NCI-H2029 (cell line): ENCODE results near the gene AXIN1.
"Not testable (repeated sequence)": the region's sequence is repeated elsewhere in the genome, so short reads cannot be mapped to it uniquely, and the experiment has no call there.

ENCODE experiments used
- DNase-seq: peaks from one replicate; lab custom pipeline; 2025; lab: John Stamatoyannopoulos, UW

The AXIN1 gene, protein sequence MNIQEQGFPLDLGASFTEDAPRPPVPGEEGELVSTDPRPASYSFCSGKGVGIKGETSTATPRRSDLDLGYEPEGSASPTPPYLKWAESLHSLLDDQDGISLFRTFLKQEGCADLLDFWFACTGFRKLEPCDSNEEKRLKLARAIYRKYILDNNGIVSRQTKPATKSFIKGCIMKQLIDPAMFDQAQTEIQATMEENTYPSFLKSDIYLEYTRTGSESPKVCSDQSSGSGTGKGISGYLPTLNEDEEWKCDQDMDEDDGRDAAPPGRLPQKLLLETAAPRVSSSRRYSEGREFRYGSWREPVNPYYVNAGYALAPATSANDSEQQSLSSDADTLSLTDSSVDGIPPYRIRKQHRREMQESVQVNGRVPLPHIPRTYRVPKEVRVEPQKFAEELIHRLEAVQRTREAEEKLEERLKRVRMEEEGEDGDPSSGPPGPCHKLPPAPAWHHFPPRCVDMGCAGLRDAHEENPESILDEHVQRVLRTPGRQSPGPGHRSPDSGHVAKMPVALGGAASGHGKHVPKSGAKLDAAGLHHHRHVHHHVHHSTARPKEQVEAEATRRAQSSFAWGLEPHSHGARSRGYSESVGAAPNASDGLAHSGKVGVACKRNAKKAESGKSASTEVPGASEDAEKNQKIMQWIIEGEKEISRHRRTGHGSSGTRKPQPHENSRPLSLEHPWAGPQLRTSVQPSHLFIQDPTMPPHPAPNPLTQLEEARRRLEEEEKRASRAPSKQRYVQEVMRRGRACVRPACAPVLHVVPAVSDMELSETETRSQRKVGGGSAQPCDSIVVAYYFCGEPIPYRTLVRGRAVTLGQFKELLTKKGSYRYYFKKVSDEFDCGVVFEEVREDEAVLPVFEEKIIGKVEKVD

DNA sequence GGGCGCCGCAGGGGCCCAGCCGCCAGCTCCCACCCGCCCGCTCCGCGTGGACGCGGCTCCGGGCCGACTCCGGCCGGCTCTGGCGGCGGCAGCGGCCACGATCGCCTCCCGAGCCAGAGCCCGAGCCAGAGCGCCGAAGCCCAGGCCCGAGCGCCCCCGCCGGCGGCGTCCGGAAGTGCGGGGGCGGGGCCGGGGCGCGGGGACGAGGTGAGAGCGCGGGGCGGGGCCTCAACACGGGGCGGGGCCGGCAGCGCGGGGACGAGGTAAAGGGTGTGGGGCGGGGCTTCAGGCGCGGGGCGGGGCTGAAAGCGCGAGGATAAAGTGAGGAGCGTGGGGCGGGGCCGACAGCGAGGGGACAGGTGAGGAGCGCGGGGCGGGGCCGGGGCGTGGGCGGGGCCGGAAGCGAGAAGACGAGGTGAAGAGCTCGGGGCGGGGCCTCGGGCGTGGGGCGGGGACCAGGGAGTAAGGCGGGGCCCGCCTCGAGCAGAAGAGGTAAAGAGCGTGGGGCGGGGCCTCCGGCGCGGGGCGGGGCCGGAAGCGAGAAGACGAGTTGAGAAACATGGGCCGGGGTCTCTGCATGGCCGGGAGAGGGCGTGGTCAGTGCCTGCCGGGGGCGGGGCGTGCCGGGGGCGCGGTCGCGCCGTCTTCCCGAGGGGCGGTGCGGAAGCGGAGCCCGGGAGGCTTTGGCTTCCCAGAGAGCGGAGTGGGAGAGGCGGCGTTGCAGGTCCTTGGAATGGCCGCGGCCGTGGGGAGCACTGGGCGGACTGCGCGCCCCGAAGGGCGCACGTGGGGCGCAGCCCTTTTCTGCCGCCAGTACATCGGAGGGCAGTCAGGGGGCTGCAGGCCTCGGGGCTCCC, at the start of gene AXIN1:
Gene AXIN1, minus strand, starts transcription at position 177 of the 857 bp plus-strand sequence. CDS start 5,698 bp downstream, outside the sequence.
- peak; percentile 97 for DNase-seq

DNA sequence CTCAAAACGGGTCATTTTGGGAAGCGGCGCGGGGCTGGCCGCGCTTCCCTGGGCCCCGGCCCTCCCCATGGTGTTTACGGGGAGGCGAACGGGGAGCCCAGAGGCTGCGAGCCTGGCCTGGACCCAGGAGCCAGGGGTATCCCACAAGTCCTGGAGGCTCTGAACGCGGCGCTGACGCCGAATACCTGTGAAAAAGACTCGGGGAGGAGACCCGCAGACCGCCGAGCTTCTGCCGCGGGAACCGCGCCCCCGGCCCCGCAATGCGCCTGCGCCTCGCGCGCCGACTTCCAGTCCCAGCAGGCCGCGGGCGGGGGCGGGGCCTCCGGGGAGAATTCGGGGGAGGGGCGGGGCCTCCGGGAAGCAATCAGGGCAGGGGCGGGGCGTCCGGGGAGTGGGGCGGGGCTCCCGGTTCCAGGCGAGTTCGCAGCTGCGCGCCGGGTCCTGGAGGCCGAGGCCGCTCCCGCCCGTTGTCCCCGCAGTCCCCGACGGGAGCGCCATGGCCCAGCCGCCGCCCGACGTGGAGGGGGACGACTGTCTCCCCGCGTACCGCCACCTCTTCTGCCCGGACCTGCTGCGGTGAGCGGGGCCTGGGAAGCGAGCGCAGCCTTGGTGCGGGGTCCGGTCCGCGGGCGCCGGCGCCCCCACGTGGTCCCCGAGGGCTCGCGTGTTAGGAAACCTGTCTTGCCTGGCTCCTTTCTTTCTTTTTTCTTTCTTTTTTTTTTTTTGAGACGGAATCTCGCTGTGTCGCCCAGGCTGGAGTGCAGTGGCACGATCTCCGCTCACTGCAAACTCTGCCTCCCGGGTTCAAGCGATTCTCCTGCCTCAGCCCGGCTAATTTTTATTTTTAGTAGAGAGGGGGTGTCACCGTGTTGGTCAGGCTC, 49.2 kb upstream of the AXIN1 start, which contains the start of gene DECR2:
Gene DECR2, plus strand, starts transcription at position 418 of the 881 bp plus-strand sequence. Its CDS starts 79 bp downstream, at position 497.
- DNase-seq: peak; percentile 85

DNA sequence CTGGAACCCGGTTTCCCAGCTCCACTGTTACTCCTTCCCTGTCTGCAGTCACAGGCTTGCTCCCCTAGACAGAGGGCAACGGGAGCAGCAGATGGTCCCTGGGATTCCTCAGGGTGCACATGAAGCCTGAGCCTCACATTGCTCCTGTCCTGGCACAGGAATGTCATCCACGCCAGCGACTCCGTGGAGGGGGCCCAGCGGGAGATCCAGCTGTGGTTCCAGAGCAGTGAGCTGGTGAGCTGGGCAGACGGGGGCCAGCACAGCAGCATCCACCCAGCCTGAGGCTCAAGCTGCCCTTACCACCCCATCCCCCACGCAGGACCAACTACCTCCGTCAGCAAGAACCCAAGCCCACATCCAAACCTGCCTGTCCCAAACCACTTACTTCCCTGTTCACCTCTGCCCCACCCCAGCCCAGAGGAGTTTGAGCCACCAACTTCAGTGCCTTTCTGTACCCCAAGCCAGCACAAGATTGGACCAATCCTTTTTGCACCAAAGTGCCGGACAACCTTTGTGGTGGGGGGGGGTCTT, 47.6 kb upstream of the AXIN1 start:
- DNase-seq: no peak

DNA sequence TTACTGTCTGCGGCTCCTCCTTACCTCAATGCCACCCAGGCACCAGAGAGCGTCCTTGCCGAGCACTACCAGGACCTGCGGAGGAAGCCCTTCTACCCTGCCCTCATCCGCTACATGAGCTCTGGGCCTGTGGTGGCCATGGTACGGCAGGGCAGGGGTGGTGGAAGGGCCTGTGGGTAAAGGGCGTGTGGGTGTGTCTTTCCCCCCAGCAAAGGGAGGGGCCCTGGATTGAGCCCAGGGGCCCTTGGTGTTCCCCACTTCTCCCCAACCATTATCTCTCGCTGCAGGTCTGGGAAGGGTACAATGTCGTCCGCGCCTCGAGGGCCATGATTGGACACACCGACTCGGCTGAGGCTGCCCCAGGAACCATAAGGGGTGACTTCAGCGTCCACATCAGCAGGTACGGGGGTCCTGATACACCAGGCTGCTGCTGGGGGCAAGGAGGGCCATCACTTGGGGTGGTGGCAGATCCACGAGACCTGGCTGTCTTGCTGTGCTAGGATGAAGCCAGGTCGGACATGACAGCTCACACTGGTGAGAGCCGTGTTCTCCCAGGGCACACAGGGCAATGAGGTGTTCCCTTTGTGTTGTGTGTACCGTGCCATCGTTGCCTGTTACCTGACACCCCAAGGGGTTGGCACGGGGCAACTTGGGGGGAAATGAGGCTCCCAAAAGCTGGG, 47.0 kb upstream of the AXIN1 start:
- DNase-seq: no peak

DNA sequence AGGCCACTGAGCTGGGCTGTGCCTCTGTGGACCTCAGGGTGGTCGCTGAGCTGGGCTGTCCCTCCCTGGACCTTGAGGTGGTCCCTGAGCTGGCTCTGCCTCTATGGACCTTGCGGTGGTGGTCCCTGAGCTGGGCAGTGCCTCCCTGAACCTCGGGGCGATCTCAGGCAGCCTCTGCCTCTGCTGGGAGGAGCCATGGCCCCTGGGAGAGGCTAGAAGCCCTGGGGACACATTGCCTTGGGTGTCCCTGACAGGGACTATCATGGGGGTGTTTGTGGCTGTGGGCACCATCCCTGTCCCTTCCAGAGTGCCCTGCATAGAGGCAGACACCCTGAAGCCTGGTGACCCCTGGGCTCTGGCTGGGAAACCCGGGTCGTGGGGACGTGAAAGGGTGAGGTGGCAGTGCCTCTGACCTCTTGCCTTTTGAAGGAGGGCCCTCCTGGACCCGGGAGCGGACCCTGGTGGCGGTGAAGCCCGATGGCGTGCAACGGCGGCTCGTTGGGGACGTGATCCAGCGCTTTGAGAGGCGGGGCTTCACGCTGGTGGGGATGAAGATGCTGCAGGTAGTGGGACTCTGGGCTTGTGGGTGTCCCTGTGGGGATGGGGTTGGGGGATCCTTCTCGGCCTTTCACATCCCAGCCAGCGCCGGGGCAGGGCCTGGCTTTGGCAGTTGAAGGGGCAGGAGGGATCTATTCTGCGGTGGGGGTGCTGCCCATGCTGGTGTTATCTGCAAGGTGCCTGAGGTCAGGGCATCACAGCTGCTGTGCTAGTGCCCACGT, 46.2 kb upstream of the AXIN1 start:
- no peak for DNase-seq

DNA sequence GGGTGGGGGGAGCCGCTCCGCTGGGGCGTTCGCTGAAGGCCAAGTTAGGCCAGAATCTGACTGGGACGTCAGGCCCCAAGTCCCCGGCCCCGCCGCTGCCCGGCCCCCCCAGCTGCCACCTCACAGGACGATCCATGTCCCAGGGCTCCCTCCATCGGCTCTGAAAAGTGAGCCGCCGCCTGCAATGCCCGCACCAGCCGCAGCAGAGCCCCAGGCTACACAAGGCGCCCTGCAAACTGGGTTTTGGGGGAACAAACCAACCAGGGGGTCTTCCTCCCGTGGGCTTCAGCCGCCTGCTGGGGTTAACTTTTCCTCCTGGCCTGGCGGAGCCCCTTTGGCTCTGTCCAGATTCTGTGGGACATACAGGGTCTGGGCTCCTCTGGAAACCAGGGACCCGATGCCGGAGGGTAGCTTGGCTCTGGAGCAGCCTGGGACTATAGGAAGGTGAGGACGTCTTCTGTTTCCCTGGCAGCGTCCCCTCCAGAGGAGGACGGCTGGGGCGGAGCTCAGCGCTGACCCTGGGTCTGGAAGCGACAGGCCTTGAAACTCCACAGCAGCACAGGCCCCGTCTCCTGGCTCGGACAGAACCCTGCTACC, 45.3 kb upstream of the AXIN1 start:
- DNase-seq: no peak

DNA sequence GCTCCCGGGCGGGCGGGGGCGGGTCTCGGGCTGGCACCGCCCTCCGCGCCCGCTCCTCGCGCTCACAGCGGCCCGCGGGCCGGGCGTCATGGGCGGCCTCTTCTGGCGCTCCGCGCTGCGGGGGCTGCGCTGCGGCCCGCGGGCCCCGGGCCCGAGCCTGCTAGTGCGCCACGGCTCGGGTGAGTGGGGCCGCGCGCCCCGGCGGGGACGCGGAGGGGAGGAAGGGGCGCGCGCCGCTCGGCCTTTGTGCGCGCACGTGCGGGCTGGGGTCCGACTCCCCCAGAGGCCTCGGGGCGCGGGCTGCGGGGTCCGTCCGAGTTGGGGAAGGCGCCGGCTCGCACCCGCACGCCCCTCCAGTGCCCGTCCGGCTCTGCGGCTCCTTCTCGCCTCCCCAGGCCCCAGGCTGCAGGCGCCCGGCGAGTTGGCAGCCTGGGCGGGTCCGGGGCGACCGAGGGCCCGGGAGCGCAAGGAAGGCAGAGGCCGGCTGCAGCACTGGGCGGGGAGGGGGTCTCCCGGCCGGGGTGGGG, 44.7 kb upstream of the AXIN1 start, which contains the start of gene NME4:
Gene NME4, plus strand, starts transcription at position 65 of the 527 bp plus-strand sequence. Its CDS starts 24 bp downstream, at position 89.
- no peak for DNase-seq

DNA sequence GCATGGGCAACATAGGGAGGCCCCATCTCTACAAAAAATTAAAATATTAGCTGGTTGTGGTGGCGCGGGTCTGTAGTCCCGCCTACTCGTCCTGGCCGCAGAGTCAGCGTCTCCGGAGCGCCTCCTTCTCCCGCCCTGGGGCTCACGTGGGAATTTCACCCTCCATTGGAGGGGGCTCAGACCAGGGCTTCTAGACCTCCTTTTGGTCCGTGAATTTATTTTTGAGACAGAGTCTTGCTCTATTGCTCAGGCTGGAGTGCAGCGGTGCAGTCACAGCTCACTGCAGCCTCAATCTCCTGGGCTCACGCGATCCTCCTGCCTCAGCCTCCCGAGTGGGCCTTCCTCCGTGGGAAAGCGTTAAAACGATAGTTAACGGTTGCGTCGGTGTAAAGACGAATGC, 44.1 kb upstream of the AXIN1 start:
- no peak for DNase-seq

DNA sequence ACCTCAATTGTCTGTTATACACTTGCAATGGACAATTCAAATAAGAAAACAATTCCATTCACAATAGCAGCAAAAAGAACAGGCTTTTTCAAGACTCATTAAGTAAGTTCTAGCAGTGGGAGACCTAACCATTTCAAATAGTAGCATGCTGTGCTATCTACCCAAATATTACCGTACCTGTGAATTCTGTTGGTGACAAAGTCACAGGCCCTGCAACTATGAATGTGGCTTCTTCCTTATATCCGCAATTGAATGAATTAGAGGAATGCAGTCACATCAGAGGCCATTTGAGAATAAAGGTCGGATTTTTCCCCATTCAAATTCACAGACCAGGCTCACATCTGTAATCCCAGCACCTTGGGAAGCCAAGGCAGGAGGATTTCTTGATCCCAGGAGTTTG, 43.7 kb upstream of the AXIN1 start:
- DNase-seq: peak; percentile 57

DNA sequence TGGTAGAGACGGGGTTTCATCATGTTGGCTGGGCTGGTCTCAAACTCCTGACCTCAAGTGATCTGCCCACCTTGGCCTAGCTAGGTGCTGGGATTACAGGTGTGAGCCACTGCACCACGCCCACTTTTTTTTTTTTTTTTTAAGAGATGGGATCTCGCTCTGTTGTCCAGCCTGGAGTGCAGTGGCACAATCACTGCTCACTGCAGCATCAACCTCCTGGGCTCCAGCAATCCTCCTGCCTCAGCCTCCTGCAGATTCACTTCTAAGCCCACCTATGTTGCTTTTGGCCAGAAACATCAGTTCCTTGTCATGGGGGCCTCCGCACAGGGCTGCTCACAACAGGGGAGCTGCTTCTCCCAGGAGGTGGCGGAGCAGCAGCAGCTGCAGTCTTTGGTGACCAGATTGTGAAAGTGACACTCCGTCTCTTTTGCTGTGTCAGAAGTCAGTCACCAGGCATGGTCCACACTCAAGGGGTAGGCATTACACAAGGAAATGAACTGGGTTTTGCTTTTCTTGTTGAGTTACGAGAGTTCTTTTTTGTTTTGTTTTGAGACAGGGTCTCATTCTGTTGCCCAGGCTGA, 40.0 kb upstream of the AXIN1 start:
- no peak for DNase-seq

DNA sequence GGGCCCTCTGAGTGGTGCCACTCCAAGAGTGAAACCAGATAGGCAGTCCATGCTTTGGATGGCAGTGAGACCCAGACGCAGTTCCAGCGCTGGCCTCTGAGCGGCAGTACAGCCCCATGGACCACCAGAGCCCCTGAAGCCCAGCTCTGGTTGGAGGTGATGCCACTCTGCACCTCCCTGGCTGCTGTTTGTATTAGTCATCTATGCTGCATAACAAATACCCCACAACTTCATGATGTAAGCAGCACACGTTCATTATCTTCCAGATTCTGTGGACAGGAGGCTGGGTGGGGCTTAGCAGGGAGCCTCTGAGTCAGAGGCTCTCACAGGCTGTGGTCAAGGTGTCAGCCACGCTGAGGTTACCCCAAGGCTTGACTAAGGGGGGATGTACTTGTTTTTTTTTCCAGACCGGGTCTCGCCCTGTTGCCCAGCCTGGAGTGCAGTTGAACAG, 39.4 kb upstream of the AXIN1 start:
- peak; percentile 62 for DNase-seq

DNA sequence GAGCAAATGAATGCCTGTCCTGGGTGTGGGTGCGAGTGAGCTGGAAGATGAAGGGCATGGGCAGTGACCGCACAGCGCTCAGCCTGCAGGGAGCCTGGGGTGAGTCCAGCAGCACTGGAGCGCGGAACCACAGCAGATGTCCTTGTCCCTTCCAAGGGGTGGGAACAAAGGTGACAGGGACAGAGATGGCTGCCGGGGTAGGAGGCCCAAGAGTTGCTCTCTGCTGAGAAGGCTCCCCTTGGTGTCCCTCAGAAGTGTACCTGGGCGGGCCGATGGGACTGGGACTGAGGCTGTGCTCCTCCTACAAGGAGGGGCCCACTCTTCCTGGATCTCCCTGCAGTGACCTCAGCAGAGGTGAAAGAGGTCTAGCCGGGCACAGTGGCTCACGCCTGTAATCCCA, 36.8 kb upstream of the AXIN1 start:
- DNase-seq: no peak

DNA sequence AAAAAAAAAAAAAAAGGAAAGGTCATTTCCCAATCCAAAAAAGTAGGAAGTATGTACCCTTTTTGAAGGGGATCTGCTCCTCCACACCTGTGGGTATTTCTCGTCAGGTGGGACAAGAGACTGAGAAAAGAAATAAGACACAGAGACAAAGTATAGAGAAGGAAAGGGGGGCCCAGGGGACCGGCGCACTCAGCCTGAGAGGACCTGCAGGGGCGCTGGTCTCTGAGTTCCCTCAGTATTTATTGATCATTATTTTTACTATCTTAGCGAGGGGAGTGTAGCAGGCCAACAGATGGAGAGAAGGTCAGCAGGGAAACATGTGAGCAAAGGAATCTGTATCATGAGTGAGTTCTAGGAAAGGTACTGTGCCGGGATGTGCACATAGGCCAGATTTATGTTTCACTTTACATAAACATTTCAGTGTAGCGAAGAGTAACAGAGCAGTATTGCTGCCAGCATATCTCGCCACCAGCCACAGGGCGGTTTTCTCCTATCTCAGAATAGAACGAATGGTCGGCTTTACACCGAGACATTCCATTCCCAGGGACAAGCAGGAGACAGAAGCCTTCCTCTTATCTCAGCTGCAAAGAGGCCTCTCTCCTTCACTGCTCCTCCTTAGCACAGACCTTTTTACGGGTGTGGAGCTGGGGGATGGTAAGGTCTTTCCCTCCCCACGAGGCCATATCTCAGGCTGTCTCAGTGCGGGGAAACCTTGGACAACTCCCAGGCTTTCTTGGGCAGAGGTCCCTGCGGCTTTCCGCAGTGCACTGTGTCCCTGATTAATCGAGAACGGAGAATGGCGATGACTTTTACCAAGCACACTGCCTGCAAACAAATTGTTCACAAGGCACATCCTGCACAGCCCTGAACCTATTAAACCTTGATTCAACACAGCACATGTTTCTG, 35.5 kb upstream of the AXIN1 start:
- DNase-seq: not testable (repeated sequence)

DNA sequence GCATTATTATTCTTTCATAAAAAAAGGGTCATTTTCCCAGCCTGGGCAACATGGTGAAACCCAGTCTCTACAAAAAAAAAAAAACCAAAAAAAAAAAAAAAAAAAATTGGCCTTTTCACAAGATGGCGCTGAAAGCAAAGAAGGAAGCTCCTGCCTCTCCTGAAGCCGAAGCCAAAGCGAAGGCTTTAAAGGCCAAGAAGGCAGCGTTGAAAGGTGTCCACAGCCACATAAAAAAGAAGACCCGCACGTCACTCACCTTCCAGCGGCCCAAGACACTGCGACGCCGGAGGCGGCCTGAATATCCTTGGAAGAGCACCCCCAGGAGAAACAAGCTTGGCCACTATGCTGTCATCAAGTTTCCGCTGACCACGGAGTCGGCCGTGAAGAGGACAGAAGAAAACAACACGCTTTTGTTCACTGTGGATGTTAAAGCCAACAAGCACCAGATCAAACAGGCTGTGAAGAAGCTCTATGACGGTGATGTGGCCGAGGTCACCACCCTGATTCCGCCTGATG, 34.2 kb upstream of the AXIN1 start:
- no peak for DNase-seq

DNA sequence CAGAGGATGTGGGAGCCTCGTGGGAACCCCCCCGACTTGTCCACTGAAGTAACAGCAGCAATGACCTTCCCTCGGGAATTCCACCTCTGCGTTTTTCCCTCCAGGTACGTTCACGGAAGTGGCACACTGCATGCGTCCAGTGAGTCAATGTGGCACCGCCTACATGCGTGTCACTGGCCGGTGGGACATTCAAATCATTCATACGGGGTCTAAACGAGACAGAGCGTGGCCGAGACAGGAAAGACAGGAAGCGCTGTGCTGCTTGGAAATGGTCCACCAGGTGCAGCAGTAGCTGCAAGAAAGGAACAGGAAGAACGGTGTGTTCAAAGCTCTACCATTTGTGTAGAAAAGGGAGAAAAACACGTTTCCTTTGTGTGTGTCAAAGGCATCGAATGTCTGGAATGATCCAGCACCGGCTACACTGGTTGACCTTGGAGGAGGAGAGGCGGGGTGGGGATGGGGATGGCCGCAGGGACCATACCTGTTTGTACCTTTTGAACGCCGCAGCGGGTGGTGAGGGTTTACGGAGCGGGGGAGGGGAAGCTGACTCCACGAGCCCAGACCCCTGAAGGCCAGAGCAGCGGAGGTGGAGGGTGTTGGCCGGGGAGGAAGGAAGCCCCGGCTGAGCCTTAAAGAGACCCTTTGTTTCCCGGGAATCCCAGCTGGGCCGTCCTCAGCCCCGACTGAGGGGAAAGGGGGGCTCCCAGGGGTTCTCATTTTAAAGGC, 31.0 kb upstream of the AXIN1 start:
- DNase-seq: peak; percentile 90
